Astrocyte (in vitro differentiated cells and primary cell): ENCODE results near the gene MMP14.

ENCODE experiments used
- EZH2 ChIP-seq: IDR thresholded peaks from 2 replicates; pipeline ENCODE4 v1.6.1; 2012; ENCODE audit warnings: mild to moderate bottlenecking, low read length, inconsistent platforms; ENCODE audit not compliant: insufficient read depth
- TF ChIP-seq, protein P1 (sequence below): IDR thresholded peaks from 2 replicates; pipeline ENCODE4 v1.5.1; 2011; ENCODE audit warnings: low read depth, mild to moderate bottlenecking, inconsistent platforms, low read length, moderate library complexity; ENCODE audit not compliant: insufficient read depth

DNA sequence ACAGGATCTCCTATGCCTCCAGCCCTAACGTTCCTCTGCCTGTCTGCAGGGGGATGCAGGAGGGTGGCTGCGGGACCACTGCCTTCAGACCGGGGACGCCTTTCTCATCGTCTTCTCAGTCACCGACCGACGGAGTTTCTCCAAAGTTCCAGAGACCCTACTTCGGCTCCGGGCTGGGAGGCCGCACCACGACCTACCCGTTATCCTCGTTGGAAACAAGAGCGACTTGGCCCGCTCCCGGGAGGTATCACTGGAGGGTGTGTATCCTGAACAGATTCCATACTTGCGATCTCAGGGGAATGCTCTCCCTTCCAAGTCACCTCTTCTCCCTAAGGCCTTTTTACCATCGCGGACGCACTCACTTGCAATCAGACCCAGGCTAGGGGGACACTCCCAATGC lies 49.6 kb downstream of the MMP14 start:
- TF ChIP-seq, protein P1, sequence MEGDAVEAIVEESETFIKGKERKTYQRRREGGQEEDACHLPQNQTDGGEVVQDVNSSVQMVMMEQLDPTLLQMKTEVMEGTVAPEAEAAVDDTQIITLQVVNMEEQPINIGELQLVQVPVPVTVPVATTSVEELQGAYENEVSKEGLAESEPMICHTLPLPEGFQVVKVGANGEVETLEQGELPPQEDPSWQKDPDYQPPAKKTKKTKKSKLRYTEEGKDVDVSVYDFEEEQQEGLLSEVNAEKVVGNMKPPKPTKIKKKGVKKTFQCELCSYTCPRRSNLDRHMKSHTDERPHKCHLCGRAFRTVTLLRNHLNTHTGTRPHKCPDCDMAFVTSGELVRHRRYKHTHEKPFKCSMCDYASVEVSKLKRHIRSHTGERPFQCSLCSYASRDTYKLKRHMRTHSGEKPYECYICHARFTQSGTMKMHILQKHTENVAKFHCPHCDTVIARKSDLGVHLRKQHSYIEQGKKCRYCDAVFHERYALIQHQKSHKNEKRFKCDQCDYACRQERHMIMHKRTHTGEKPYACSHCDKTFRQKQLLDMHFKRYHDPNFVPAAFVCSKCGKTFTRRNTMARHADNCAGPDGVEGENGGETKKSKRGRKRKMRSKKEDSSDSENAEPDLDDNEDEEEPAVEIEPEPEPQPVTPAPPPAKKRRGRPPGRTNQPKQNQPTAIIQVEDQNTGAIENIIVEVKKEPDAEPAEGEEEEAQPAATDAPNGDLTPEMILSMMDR = no peak
- TF ChIP-seq EZH2 = no peak
